ENCODE measurements around the gene GALK2.

DNA sequence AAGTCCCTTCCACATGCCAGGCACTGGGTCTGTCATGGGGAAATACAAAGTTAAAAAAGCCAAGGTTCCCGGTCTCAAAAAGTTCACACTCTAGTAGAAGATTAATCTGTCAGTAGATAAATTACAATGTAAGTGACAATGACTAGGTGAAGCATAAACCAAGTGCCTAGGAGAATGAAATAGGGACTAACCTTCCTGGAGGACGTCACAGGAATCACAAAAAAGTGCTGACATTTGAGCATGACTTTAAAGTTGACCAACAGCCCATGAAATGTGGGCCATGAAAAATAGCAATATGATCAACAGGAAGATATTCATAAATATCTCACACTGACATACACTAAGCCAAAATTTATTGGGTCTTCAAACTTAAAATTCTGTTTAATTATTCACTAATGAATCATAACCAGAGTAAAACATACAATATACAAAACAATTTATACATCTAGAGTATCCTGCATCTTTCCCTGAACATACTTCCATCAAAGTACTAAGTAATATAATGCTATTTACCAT lies 34.6 kb upstream of the GALK2 start:
- TF ChIP-seq TAF1 (IDR thresholded peaks at IDR 0.05; ENCODE audit: borderline replicate concordance, insufficient read depth, low read length) = no peak
- TF ChIP-seq POLR2AphosphoS5 (IDR thresholded peaks at IDR 0.05; ENCODE audit: low read depth, low read length) = no peak
- TF ChIP-seq SIN3A (IDR thresholded peaks at IDR 0.05; ENCODE audit: borderline replicate concordance, insufficient read depth, low read length) = no peak
- no peak for TF ChIP-seq REST (IDR thresholded peaks at IDR 0.05; ENCODE audit: insufficient read depth in 1 of 2, low read depth in 2 of 2, low read length in 2 of 2)
- no peak for TF ChIP-seq FOXP2 (optimal IDR thresholded peaks at IDR 0.05; ENCODE audit: borderline replicate concordance, extremely low read depth, extremely low read length, insufficient read depth)
